ENCODE data around the gene CD2BP2.

The CD2BP2 gene

GRCh38 chr16:30378236-30379157 is 23.4 kb upstream of the CD2BP2 start:
- DNase-seq = peak; percentile 99

GRCh38 chr16:30377812-30378235 is 22.7 kb upstream of the CD2BP2 start:
- DNase-seq = peak; percentile 80

- DNase-seq = no peak
Measured at GRCh38 chr16:30377050-30377811, 22.1 kb upstream of the CD2BP2 start.

- DNase-seq = no peak
Measured at GRCh38 chr16:30376461-30376902, 21.4 kb upstream of the CD2BP2 start.

GRCh38 chr16:30375864-30376263 is 20.8 kb upstream of the CD2BP2 start:
- DNase-seq = no peak

GRCh38 chr16:30374538-30374937 is 19.4 kb upstream of the CD2BP2 start, which contains the start of gene MYL11:
MYL11 (plus strand) TSS chr16:30374802; CDS start chr16:30374858, 56 bp downstream.
- DNase-seq = no peak

- no peak for DNase-seq
Measured at GRCh38 chr16:30372725-30373124, 17.6 kb upstream of the CD2BP2 start.

- no peak for DNase-seq
Measured at GRCh38 chr16:30372038-30372712, 17.1 kb upstream of the CD2BP2 start.

- DNase-seq = no peak
Measured at GRCh38 chr16:30371248-30371816, 16.2 kb upstream of the CD2BP2 start.

GRCh38 chr16:30370456-30371247 is 15.5 kb upstream of the CD2BP2 start, which contains the start of gene TBC1D10B:
TBC1D10B (minus strand) TSS chr16:30370494; CDS start chr16:30370183, 311 bp downstream.
- DNase-seq = peak; percentile 94

GRCh38 chr16:30369938-30370455 is 14.9 kb upstream of the CD2BP2 start:
- no peak for DNase-seq

- DNase-seq = no peak
Measured at GRCh38 chr16:30369091-30369937, 14.2 kb upstream of the CD2BP2 start.

GRCh38 chr16:30368792-30369090 is 13.6 kb upstream of the CD2BP2 start:
- no peak for DNase-seq

GRCh38 chr16:30368122-30368791 is 13.1 kb upstream of the CD2BP2 start:
- no peak for DNase-seq

- no peak for DNase-seq
Measured at GRCh38 chr16:30367349-30368009, 12.4 kb upstream of the CD2BP2 start.

- DNase-seq = no peak
Measured at GRCh38 chr16:30366511-30366910, 11.4 kb upstream of the CD2BP2 start.

GRCh38 chr16:30365200-30365599 is 10.1 kb upstream of the CD2BP2 start:
- DNase-seq = no peak

GRCh38 chr16:30361180-30361579 is 6.1 kb upstream of the CD2BP2 start:
- DNase-seq = no peak

- no peak for DNase-seq
Measured at GRCh38 chr16:30359871-30360170, 4.7 kb upstream of the CD2BP2 start.
